Esophagus (tissue), 2 donors: ENCODE data around the gene MTHFD2. TPM values are rescaled to one million over a fixed set of nuclear protein-coding genes. Genes with fewer than 3 reads are reported as not detected.
"Not testable (repeated sequence)": the region's sequence is repeated elsewhere in the genome, so short reads cannot be mapped to it uniquely, and the experiment has no call there.

Source experiments
- H3K27ac ChIP-seq, 2 donors: one replicate each; pipeline ENCODE4 v1.5.1; 2013; ENCODE audit warnings: low read depth in 2 of 2, mild to moderate bottlenecking in 2 of 2, inconsistent platforms in 1 of 2, low read length in 1 of 2, moderate library complexity in 1 of 2
- H3K27me3 ChIP-seq, 2 donors: one replicate each; pipeline ENCODE4 v1.6.1; 2013; ENCODE audit warnings: low read length in 2 of 2, control low read depth in 1 of 2, mild to moderate bottlenecking in 1 of 2; ENCODE audit not compliant: insufficient read depth in 2 of 2, control insufficient read depth in 1 of 2
- H3K36me3 ChIP-seq, 2 donors: one replicate each; pipeline ENCODE4 v1.6.1; 2013; ENCODE audit warnings: low read length in 1 of 2; ENCODE audit not compliant: control insufficient read depth in 2 of 2, insufficient read depth in 2 of 2
- H3K4me1 ChIP-seq, 2 donors: one replicate each; pipeline ENCODE4 v1.6.1; 2013; ENCODE audit warnings: low read length in 1 of 2; ENCODE audit not compliant: control insufficient read depth in 2 of 2, insufficient read depth in 2 of 2
- H3K4me3 ChIP-seq, 2 donors: one replicate each; pipeline ENCODE4 v1.5.1; 2013; ENCODE audit warnings: low read length in 2 of 2, mild to moderate bottlenecking in 2 of 2, low read depth in 1 of 2, moderate library complexity in 1 of 2
- H3K9me3 ChIP-seq, 2 donors: one replicate each; pipeline ENCODE4 v1.6.1; 2013; ENCODE audit warnings: mild to moderate bottlenecking in 2 of 2, low read depth in 1 of 2, low read length in 1 of 2, moderate library complexity in 1 of 2; ENCODE audit not compliant: control insufficient read depth in 2 of 2, insufficient read depth in 1 of 2
- WGBS, 2 donors: extraction: QIAGEN DNeasy Blood & Tissue Kit; methylation state at CpG; one replicate each; pipeline ENCODE4 v1.1.7; 2013; 5-methylcytosine and 5-hydroxymethylcytosine counted together
- polyA plus RNA-seq, 2 donors: library from polyadenylated mRNA; stranded (reverse); fragments of 200-250 nt; gene quantifications; one replicate each; pipeline ENCODE4 v1.2.3, GENCODE V29; 2013
- donor health status: healthy with polysubstance abuse.
- donor health status: Bipolar disorder and iron deficiency.

The MTHFD2 gene
- polyA plus RNA-seq, 2 donors = 11.1 to 35.4 TPM

DNA sequence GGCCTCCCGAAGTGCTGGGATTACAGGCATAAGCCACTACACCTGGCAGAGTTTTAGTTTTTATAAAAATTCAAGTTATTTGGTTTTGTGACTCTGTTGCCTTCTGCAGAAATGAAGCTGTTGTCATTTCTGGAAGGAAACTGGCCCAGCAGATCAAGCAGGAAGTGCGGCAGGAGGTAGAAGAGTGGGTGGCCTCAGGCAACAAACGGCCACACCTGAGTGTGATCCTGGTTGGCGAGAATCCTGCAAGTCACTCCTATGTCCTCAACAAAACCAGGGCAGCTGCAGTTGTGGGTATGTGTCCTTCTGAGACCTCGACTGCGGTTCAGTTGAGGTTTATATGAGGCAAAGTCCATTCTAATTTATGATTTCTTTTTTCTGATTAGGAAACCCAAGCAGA is 7.2 kb downstream of the MTHFD2 start:
- WGBS, 2 donors = 23 to 38% methylated on average over 6 of the region's 6 CpGs
- Histone ChIP-seq H3K4me3 (no peak overlapping the region), H3K27ac (peak overlapping the region; percentile 70 to 84), H3K4me1 (peaks cover 0 to 4% of the 10 kb centered on the region in 2 donors), H3K36me3 (peaks cover 0 to 3% of the 10 kb centered on the region in 2 donors), H3K27me3 (no peaks in the 10 kb centered on the region), H3K9me3 (no peaks in the 10 kb centered on the region)

DNA sequence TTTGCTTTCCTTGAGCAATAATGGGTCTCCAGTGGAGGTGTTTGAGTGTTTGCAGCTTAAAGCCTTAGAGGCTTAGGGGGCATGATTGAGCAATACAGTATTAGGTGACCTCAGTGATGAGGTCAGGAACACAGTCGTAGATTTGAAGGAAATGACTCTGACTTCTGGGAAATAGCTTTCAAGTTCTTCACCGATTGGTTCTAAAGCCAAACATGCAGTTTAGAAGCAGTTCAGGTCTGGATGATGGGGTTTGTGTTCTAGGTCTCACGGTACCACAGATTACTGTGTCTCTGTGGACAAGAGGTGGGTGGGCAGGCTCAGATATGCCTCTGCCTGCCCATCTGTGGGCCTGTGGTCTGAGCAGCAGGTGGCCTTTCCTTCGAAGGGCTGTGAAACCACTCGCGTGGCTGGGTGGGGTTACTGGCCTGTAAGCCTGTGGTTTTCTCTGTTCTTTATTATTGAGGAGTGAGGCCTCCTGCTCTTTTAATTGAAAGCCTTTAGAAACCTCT is 7.8 kb downstream of the MTHFD2 start:
- Histone ChIP-seq H3K27me3 (no peaks in the 10 kb centered on the region), H3K36me3 (peaks cover 0 to 3% of the 10 kb centered on the region in 2 donors), H3K9me3 (no peaks in the 10 kb centered on the region), H3K4me1 (peaks cover 0 to 4% of the 10 kb centered on the region in 2 donors), H3K27ac (peak overlapping the region; percentile 84 to 89), H3K4me3 (no peak overlapping the region)
- WGBS, 2 donors = 41 to 50% methylated on average over 6 of the region's 6 CpGs

- WGBS, 2 donors = 84 to 95% methylated on average over 3 of the region's 3 CpGs
- no peaks in the 10 kb centered on the region for H3K9me3 ChIP-seq
- H3K36me3 ChIP-seq = peaks cover 2 to 6% of the 10 kb centered on the region in 2 donors
- H3K4me3 ChIP-seq = no peak overlapping the region
- H3K27me3 ChIP-seq = no peaks in the 10 kb centered on the region
- no peaks in the 10 kb centered on the region for H3K4me1 ChIP-seq
- H3K27ac ChIP-seq = no peak overlapping the region
Observed at GRCh38 chr2:74212702-74213410, 14.4 kb downstream of the MTHFD2 start.

GRCh38 chr2:74215771-74216170 is 17.4 kb downstream of the MTHFD2 start:
- H3K4me3 ChIP-seq, H3K36me3 ChIP-seq, H3K4me1 ChIP-seq, H3K9me3 ChIP-seq, H3K27me3 ChIP-seq, H3K27ac ChIP-seq: not testable (repeated sequence)
- 92% methylated on average over 6 of the region's 6 CpGs for WGBS, 2 donors

- H3K36me3 ChIP-seq = peaks cover 2 to 3% of the 10 kb centered on the region in 2 donors
- no peaks in the 10 kb centered on the region for H3K9me3 ChIP-seq
- WGBS, 2 donors = 81 to 91% methylated on average over 2 of the region's 2 CpGs
- no peaks in the 10 kb centered on the region for H3K27me3 ChIP-seq
- H3K27ac ChIP-seq = no peak overlapping the region
- no peaks in the 10 kb centered on the region for H3K4me1 ChIP-seq
- no peak overlapping the region for H3K4me3 ChIP-seq
Observed at GRCh38 chr2:74216642-74217041, 18.2 kb downstream of the MTHFD2 start.

- 93% methylated on average over 5 of the region's 5 CpGs for WGBS, 2 donors
Observed at GRCh38 chr2:74219846-74220486, 21.6 kb downstream of the MTHFD2 start.

GRCh38 chr2:74221091-74221490 is 22.7 kb downstream of the MTHFD2 start:
- WGBS, 2 donors = 94 to 96% methylated on average over 6 of the region's 6 CpGs
- H3K27me3 ChIP-seq = no peaks in the 10 kb centered on the region
- H3K27ac ChIP-seq = no peak overlapping the region
- H3K4me1 ChIP-seq = no peaks in the 10 kb centered on the region
- no peak overlapping the region for H3K4me3 ChIP-seq
- no peaks in the 10 kb centered on the region for H3K36me3 ChIP-seq
- H3K9me3 ChIP-seq = no peaks in the 10 kb centered on the region

More at GRCh38 chr2:74219846-74220486, 21.6 kb downstream of the MTHFD2 start:
- Histone ChIP-seq H3K27me3 (no peaks in the 10 kb centered on the region), H3K4me1 (no peaks in the 10 kb centered on the region), H3K9me3 (no peaks in the 10 kb centered on the region), H3K4me3 (no peak overlapping the region), H3K36me3 (no peaks in the 10 kb centered on the region), H3K27ac (no peak overlapping the region)

GRCh38 chr2:74221604-74222299 is 23.3 kb downstream of the MTHFD2 start:
- H3K4me3 ChIP-seq = no peak overlapping the region
- H3K36me3 ChIP-seq = no peaks in the 10 kb centered on the region
- H3K27ac ChIP-seq = no peak overlapping the region
- H3K4me1 ChIP-seq = peaks cover 0 to 2% of the 10 kb centered on the region in 2 donors
- no peaks in the 10 kb centered on the region for H3K27me3 ChIP-seq
- WGBS, 2 donors = 93 to 96% methylated on average over 6 of the region's 6 CpGs
- H3K9me3 ChIP-seq = no peaks in the 10 kb centered on the region

DNA sequence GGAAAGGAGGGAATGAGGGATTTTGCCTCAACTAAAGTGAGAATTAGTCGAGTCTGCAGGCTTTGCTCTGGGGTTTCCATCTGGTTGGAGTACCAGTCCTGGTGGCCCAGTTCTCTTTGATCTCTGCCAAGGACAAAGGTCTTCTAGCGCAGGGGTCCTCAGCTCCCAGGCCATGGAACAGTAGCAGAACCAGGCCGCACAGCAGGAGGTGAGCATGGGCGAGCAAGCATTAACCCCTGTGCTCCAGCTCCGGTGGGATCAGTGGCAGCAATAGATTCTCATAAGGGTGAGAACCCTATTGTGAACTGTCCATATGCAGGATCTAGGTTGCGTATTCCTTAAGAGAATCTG is 23.9 kb downstream of the MTHFD2 start:
- Histone ChIP-seq H3K27ac (no peak overlapping the region), H3K9me3 (no peaks in the 10 kb centered on the region), H3K27me3 (no peaks in the 10 kb centered on the region), H3K36me3 (no peaks in the 10 kb centered on the region), H3K4me3 (no peak overlapping the region), H3K4me1 (peaks cover 0 to 4% of the 10 kb centered on the region in 2 donors)
- 93 to 95% methylated on average over 6 of the region's 6 CpGs for WGBS, 2 donors
